Measurements from ENCODE around the gene IRF2. TPM values are rescaled to one million over a fixed set of nuclear protein-coding genes. Genes with fewer than 3 reads are reported as not detected.

IRF2 gene
- total and polyA plus RNA-seq, 2 experiments from 2014 or later: 12.8 to 14.2 TPM

GRCh38 chr4:184448821-184449220, 25.5 kb downstream of the IRF2 start:
- peak overlapping the region; percentile 84 for H3K4me2 ChIP-seq (ENCODE audit: unreplicated experiment)
- peaks cover 39% of the 10 kb centered on the region for H3K4me1 ChIP-seq (ENCODE audit: insufficient read depth)
- peak overlapping the region; percentile 75 for H3K4me3 ChIP-seq
- peaks cover 99% of the 10 kb centered on the region for H3K79me2 ChIP-seq (ENCODE audit: insufficient read depth)
- H2AFZ ChIP-seq: peak overlapping the region; percentile 72
- H3K27me3 ChIP-seq (replicated peaks; ENCODE audit: insufficient read depth): no peaks in the 10 kb centered on the region
- peak overlapping the region; percentile 69 for H3K27ac ChIP-seq
- no peaks in the 10 kb centered on the region for H3K36me3 ChIP-seq (ENCODE audit: low read depth)
- DNase-seq: peak; percentile 83
- no peaks in the 10 kb centered on the region for H3K9me3 ChIP-seq (ENCODE audit: low read depth)
- H3K9me2 ChIP-seq (ENCODE audit: insufficient read depth): no peaks in the 10 kb centered on the region
- in situ Hi-C loops (cut with MboI): no loop called here
- no peak for TF ChIP-seq EZH2 (IDR thresholded peaks at IDR 0.05; ENCODE audit: insufficient read depth, poor library complexity, severe bottlenecking)
- no peak for TF ChIP-seq EZH2phosphoT487 (IDR thresholded peaks at IDR 0.05; ENCODE audit: insufficient read depth, low read depth)
- no peaks in the 10 kb centered on the region for H4K20me1 ChIP-seq (ENCODE audit: insufficient read depth)
- peaks cover 19% of the 10 kb centered on the region for H3F3A ChIP-seq (ENCODE audit: insufficient read depth)
- 1 to 2% methylated on average over 10 of the region's 10 CpGs for WGBS, 2 experiments (ENCODE audit: low coverage in 1 of 2, low lambda C conversion rate in 2 of 2, missing lambda C conversion rate in 2 of 2)
- H3K9ac ChIP-seq: peak overlapping the region; percentile 67

- Histone ChIP-seq H3K27me3 (replicated peaks; ENCODE audit: insufficient read depth) (no peaks in the 10 kb centered on the region), H3K9ac (peak overlapping the region; percentile 67; the same call in 1 of the 2 replicates), H4K20me1 (ENCODE audit: insufficient read depth) (no peaks in the 10 kb centered on the region), H3K9me2 (ENCODE audit: insufficient read depth) (no peaks in the 10 kb centered on the region), H2AFZ (peak overlapping the region; percentile 72; the same call in 1 of the 2 replicates), H3K9me3 (ENCODE audit: low read depth) (no peaks in the 10 kb centered on the region), H3K4me2 (ENCODE audit: unreplicated experiment) (peak overlapping the region; percentile 84), H3K4me1 (ENCODE audit: insufficient read depth) (peaks cover 32% of the 10 kb centered on the region), H3F3A (ENCODE audit: insufficient read depth) (peaks cover 14% of the 10 kb centered on the region), H3K79me2 (ENCODE audit: insufficient read depth) (peaks cover 99% of the 10 kb centered on the region), H3K4me3 (peak overlapping the region; percentile 75), H3K36me3 (ENCODE audit: low read depth) (no peaks in the 10 kb centered on the region), H3K27ac (peak overlapping the region; percentile 69)
- DNase-seq: no peak
- 82 to 84% methylated on average over 11 of the region's 11 CpGs for WGBS, 2 experiments (ENCODE audit: low coverage in 1 of 2, low lambda C conversion rate in 2 of 2, missing lambda C conversion rate in 2 of 2)
- TF ChIP-seq EZH2phosphoT487 (IDR thresholded peaks at IDR 0.05; ENCODE audit: insufficient read depth, low read depth): no peak
- TF ChIP-seq EZH2 (IDR thresholded peaks at IDR 0.05; ENCODE audit: insufficient read depth, poor library complexity, severe bottlenecking): no peak
- in situ Hi-C loops (cut with MboI): no loop called here
These were observed 26.2 kb downstream of the IRF2 start for GRCh38 chr4:184448141-184448540.

GRCh38 chr4:184447664-184448063, 26.7 kb downstream of the IRF2 start:
- no peaks in the 10 kb centered on the region for H3K36me3 ChIP-seq (ENCODE audit: low read depth)
- H3K27me3 ChIP-seq (replicated peaks; ENCODE audit: insufficient read depth): no peaks in the 10 kb centered on the region
- DNase-seq: no peak
- H3K4me3 ChIP-seq: no peak overlapping the region
- no peaks in the 10 kb centered on the region for H3K9me2 ChIP-seq (ENCODE audit: insufficient read depth)
- H2AFZ ChIP-seq: no peak overlapping the region
- no peaks in the 10 kb centered on the region for H3K9me3 ChIP-seq (ENCODE audit: low read depth)
- H3K27ac ChIP-seq: no peak overlapping the region
- H3F3A ChIP-seq (ENCODE audit: insufficient read depth): peaks cover 10% of the 10 kb centered on the region
- peaks cover 98% of the 10 kb centered on the region for H3K79me2 ChIP-seq (ENCODE audit: insufficient read depth)
- 96% methylated on average over 10 of the region's 10 CpGs for WGBS, 2 experiments (ENCODE audit: low coverage in 1 of 2, low lambda C conversion rate in 2 of 2, missing lambda C conversion rate in 2 of 2)
- no peaks in the 10 kb centered on the region for H4K20me1 ChIP-seq (ENCODE audit: insufficient read depth)
- no peak overlapping the region for H3K9ac ChIP-seq
- no peak for TF ChIP-seq EZH2phosphoT487 (IDR thresholded peaks at IDR 0.05; ENCODE audit: insufficient read depth, low read depth)
- TF ChIP-seq EZH2 (IDR thresholded peaks at IDR 0.05; ENCODE audit: insufficient read depth, poor library complexity, severe bottlenecking): no peak
- no peak overlapping the region for H3K4me2 ChIP-seq (ENCODE audit: unreplicated experiment)
- in situ Hi-C loops (cut with MboI): no loop called here
- peaks cover 27% of the 10 kb centered on the region for H3K4me1 ChIP-seq (ENCODE audit: insufficient read depth)

DNA sequence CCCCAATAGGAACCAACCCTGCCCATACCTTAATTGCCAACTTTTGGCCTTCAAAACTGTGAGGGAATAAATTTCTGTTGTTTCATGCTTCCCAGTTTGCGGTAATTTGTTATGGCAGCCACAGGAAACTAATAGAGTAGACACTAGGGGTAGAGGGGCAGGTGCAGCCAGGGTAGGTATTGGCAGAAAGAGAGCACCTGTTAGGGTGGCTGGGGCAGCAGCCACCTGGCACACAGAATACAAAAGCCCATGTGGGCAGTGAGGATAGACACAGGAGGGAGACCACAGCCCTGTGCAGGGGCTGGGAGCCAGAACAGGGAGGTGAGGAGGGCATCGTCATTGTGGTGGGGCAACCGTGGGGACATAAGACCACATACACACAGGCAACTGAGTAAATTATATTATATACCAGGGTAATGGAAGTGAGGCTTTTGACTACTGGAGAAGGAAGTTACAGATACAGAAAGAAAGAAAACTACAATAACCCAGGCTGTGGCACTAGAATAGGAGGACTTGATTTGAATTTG, 28.2 kb downstream of the IRF2 start:
- H3K4me3 ChIP-seq: no peak overlapping the region
- TF ChIP-seq EZH2 (IDR thresholded peaks at IDR 0.05; ENCODE audit: insufficient read depth, poor library complexity, severe bottlenecking) (no peak), EZH2phosphoT487 (IDR thresholded peaks at IDR 0.05; ENCODE audit: insufficient read depth, low read depth) (no peak)
- H3K9me3 ChIP-seq (ENCODE audit: low read depth): no peaks in the 10 kb centered on the region
- no peak overlapping the region for H3K4me2 ChIP-seq (ENCODE audit: unreplicated experiment)
- DNase-seq: no peak
- H3F3A ChIP-seq (ENCODE audit: insufficient read depth): peaks cover 9% of the 10 kb centered on the region
- H2AFZ ChIP-seq: no peak overlapping the region
- no peaks in the 10 kb centered on the region for H3K36me3 ChIP-seq (ENCODE audit: low read depth)
- H3K27ac ChIP-seq: no peak overlapping the region
- no peaks in the 10 kb centered on the region for H3K27me3 ChIP-seq (replicated peaks; ENCODE audit: insufficient read depth)
- peaks cover 97% of the 10 kb centered on the region for H3K79me2 ChIP-seq (ENCODE audit: insufficient read depth)
- 95 to 100% methylated on average over 3 of the region's 3 CpGs for whole genome bisulfite sequencing, 2 experiments (ENCODE audit: low coverage in 1 of 2, low lambda C conversion rate in 2 of 2, missing lambda C conversion rate in 2 of 2)
- H4K20me1 ChIP-seq (ENCODE audit: insufficient read depth): no peaks in the 10 kb centered on the region
- H3K4me1 ChIP-seq (ENCODE audit: insufficient read depth): peaks cover 25% of the 10 kb centered on the region
- no peaks in the 10 kb centered on the region for H3K9me2 ChIP-seq (ENCODE audit: insufficient read depth)
- in situ Hi-C loops (cut with MboI): no loop called here
- H3K9ac ChIP-seq: no peak overlapping the region

All from GM23248 (cell line).